ENCODE data around the gene FAAP100.

GRCh38 chr17:81528384-81528650 lies 23.8 kb downstream of the FAAP100 start:
- TF ChIP-seq CTCF (IDR thresholded peaks at IDR 0.05) (no peak), POLR2A (IDR thresholded peaks at IDR 0.05) (no peak)
